Measurements from ENCODE around the gene TMEM116.

DNA sequence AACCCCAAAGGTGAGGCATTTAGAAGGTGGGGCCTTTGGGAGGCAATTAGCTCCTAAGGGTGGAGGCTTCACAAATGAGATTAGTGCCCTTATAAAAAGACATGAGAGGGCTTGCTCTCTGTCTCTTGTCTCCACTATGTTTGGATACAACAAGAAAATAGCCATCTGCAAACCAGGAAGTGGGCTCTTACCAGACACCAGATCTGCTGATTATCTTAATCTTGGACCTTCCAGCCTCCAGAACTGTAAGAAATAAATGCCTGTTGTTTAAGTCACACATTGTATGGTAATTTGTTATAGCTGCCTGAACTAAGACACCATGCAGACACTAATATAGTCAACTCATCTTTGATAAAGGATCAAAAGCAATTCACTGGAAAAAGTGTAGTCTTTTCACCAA is 34.4 kb downstream of the TMEM116 start:
- TF ChIP-seq ZSCAN16 (tag by site-specific recombination; IDR thresholded peaks at IDR 0.05) (no peak), ZNF16 (tag by site-specific recombination; IDR thresholded peaks at IDR 0.05; ENCODE audit: low read depth) (no peak), SALL2 (tag by site-specific recombination; IDR thresholded peaks at IDR 0.05; ENCODE audit: borderline replicate concordance) (no peak), YY1 (tag by site-specific recombination; IDR thresholded peaks at IDR 0.05) (no peak), MEIS1 (CRISPR knock-in tag; IDR thresholded peaks at IDR 0.05; ENCODE audit: borderline replicate concordance) (no peak), ZNF670 (tag by site-specific recombination; IDR thresholded peaks at IDR 0.05; ENCODE audit: low read depth) (no peak)
- TF ChIP-seq, protein P1, sequence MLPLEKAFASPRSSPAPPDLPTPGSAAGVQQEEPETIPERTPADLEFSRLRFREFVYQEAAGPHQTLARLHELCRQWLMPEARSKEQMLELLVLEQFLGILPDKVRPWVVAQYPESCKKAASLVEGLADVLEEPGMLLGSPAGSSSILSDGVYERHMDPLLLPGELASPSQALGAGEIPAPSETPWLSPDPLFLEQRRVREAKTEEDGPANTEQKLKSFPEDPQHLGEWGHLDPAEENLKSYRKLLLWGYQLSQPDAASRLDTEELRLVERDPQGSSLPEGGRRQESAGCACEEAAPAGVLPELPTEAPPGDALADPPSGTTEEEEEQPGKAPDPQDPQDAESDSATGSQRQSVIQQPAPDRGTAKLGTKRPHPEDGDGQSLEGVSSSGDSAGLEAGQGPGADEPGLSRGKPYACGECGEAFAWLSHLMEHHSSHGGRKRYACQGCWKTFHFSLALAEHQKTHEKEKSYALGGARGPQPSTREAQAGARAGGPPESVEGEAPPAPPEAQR (tag by site-specific recombination; IDR thresholded peaks at IDR 0.05) = no peak
- TF ChIP-seq, protein P2, sequence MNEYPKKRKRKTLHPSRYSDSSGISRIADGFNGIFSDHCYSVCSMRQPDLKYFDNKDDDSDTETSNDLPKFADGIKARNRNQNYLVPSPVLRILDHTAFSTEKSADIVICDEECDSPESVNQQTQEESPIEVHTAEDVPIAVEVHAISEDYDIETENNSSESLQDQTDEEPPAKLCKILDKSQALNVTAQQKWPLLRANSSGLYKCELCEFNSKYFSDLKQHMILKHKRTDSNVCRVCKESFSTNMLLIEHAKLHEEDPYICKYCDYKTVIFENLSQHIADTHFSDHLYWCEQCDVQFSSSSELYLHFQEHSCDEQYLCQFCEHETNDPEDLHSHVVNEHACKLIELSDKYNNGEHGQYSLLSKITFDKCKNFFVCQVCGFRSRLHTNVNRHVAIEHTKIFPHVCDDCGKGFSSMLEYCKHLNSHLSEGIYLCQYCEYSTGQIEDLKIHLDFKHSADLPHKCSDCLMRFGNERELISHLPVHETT (tag by site-specific recombination; IDR thresholded peaks at IDR 0.05) = no peak
- TF ChIP-seq, protein P3, sequence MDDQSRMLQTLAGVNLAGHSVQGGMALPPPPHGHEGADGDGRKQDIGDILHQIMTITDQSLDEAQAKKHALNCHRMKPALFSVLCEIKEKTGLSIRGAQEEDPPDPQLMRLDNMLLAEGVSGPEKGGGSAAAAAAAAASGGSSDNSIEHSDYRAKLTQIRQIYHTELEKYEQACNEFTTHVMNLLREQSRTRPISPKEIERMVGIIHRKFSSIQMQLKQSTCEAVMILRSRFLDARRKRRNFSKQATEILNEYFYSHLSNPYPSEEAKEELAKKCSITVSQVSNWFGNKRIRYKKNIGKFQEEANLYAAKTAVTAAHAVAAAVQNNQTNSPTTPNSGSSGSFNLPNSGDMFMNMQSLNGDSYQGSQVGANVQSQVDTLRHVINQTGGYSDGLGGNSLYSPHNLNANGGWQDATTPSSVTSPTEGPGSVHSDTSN (CRISPR knock-in tag; IDR thresholded peaks at IDR 0.05) = no peak

All from HEK293 (cell line).